ENCODE measurements around the gene PCSK6.

- no peak for TF ChIP-seq POLR2A (IDR thresholded peaks at IDR 0.05)
- TF ChIP-seq, protein P1, sequence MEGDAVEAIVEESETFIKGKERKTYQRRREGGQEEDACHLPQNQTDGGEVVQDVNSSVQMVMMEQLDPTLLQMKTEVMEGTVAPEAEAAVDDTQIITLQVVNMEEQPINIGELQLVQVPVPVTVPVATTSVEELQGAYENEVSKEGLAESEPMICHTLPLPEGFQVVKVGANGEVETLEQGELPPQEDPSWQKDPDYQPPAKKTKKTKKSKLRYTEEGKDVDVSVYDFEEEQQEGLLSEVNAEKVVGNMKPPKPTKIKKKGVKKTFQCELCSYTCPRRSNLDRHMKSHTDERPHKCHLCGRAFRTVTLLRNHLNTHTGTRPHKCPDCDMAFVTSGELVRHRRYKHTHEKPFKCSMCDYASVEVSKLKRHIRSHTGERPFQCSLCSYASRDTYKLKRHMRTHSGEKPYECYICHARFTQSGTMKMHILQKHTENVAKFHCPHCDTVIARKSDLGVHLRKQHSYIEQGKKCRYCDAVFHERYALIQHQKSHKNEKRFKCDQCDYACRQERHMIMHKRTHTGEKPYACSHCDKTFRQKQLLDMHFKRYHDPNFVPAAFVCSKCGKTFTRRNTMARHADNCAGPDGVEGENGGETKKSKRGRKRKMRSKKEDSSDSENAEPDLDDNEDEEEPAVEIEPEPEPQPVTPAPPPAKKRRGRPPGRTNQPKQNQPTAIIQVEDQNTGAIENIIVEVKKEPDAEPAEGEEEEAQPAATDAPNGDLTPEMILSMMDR (IDR thresholded peaks at IDR 0.05), result no peak
- no peak for TF ChIP-seq POLR2AphosphoS5 (IDR thresholded peaks at IDR 0.05)
These were observed 12.8 kb downstream of the PCSK6 start for GRCh38 chr15:101476756-101477155.

Measured in stomach (tissue), 4 donors.